H1 (cell line): ENCODE measurements around the gene UTP14C. TPM values are rescaled to one million over a fixed set of nuclear protein-coding genes. Genes with fewer than 3 reads are reported as not detected.

Source experiments
- EZH2 ChIP-seq: fragments of 200-600 bp; sonication (generic); IDR thresholded peaks from 2 replicates; pipeline ENCODE4 v1.7.1; 2012; ENCODE audit warnings: low read depth, mild to moderate bottlenecking, moderate library complexity, low read length, inconsistent platforms; ENCODE audit not compliant: severe bottlenecking
- JUND ChIP-seq: IDR thresholded peaks from 2 replicates; pipeline ENCODE4 v1.6.1; 2011; ENCODE audit warnings: mild to moderate bottlenecking, improper control_type of control experiment, low read length
- RAD21 ChIP-seq, 2 experiments: IDR thresholded peaks in 1 of 2; conservative IDR thresholded peaks in 1 of 2; 2 replicates each; pipeline ENCODE4 v1.6.1; 2011; ENCODE audit warnings: low read depth in 2 of 2, low read length in 2 of 2, improper control_type of control experiment in 1 of 2, inconsistent platforms in 1 of 2, mild to moderate bottlenecking in 1 of 2, moderate library complexity in 1 of 2
- SUZ12 ChIP-seq: fragments of 200-600 bp; sonication (generic); IDR thresholded peaks from 2 replicates; pipeline ENCODE4 v1.6.1; 2012; ENCODE audit warnings: mild to moderate bottlenecking, inconsistent platforms, low read length, moderate library complexity, mixed read lengths
- TBP ChIP-seq: IDR thresholded peaks from 2 replicates; pipeline ENCODE4 v1.6.1; 2011; ENCODE audit warnings: low read depth, low read length, improper control_type of control experiment
- polyA plus RNA-seq, 7 experiments: library from polyadenylated mRNA; depleted of rRNA in 3 of 7; stranded (reverse) in 5 of 7; unstranded in 2 of 7; fragments of >200 nt in 5 of 7; fragments of 200-250 nt in 2 of 7; gene quantifications; 1 replicate in 5 of 7; 2 replicates in 1 of 7; 4 replicates in 1 of 7; pipeline versions ENCODE4 v1.2.1 to v1.2.3, GENCODE V29; 2011 to 2013; ENCODE audit warnings: missing spikeins in 2 of 7, mixed read lengths in 2 of 7
- total RNA-seq: library from RNA; stranded (reverse); fragmentation: NEBNext Ultra II Directional; extraction: Animal tissue kit (Norgen Biotek cat#: 25700); gene quantifications from 2 replicates; pipeline ENCODE4 v1.2.1, GENCODE V29; 2021
- TF ChIP-seq, protein P1 (sequence below): IDR thresholded peaks from 2 replicates; pipeline ENCODE4 v1.6.1; 2012; ENCODE audit warnings: low read length, inconsistent platforms

The UTP14C gene
- total and polyA plus RNA-seq, 2 of the 8 experiments (the other 6 are each of a cell fraction or from before 2014, with no cell fraction given) = 6.8 to 22.7 TPM

DNA sequence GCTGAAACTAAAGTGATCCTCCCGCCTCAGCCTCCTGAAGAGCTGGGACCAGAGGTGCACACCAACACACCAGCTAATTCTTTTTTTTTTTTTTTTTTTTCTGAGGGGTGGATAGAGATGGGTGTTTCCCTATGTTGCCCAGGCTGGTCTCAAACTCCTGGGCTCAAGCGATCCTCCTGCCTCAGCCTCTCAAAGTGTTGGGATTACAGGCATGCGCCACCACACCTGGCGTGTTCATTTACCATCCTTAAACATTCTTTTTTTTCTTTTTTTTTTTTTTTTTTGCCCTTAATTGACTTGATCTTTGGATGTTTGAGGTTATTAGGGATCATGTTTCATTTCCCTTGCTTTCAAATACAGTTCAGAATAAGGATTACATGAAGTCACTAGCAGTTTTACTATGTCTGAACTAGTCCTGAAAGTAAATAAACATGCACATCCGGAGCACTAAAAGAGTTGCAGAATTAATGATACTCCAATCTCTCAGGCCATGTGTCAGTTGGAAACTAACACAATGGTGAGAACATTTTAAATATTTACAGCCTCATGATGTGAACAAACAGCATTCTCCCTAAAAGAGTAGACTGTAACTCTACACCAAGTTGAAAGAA lies 10.2 kb downstream of the UTP14C start (continued):
- no peak for TF ChIP-seq RAD21 (IDR thresholded peaks at IDR 0.05 in 1 of 2, conservative IDR thresholded peaks at IDR 0.05 in 1 of 2; ENCODE audit: low read depth in 2 of 2, low read length in 2 of 2)
- no peak for TF ChIP-seq JUND
- TF ChIP-seq SUZ12 = no peak
- TF ChIP-seq TBP = no peak
- TF ChIP-seq EZH2 = no peak
- TF ChIP-seq, protein P1, sequence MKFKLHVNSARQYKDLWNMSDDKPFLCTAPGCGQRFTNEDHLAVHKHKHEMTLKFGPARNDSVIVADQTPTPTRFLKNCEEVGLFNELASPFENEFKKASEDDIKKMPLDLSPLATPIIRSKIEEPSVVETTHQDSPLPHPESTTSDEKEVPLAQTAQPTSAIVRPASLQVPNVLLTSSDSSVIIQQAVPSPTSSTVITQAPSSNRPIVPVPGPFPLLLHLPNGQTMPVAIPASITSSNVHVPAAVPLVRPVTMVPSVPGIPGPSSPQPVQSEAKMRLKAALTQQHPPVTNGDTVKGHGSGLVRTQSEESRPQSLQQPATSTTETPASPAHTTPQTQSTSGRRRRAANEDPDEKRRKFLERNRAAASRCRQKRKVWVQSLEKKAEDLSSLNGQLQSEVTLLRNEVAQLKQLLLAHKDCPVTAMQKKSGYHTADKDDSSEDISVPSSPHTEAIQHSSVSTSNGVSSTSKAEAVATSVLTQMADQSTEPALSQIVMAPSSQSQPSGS = no peak
